AG09309 (cell line): Measurements from ENCODE around the gene LRIT2.
"Not testable (repeated sequence)": the region's sequence is repeated elsewhere in the genome, so short reads cannot be mapped to it uniquely, and the experiment has no call there.

ENCODE experiments used
- DNase-seq: peaks from one replicate; pipeline ENCODE4 v3.0.0-alpha.2; 2010; ENCODE audit warnings: low read depth
- H3K4me3 ChIP-seq: 2 replicates; pipeline ENCODE4 v1.5.1; 2011; ENCODE audit warnings: mild to moderate bottlenecking, low read depth, low read length, moderate library complexity; ENCODE audit not compliant: control insufficient read depth
- CTCF ChIP-seq: IDR thresholded peaks from 2 replicates; pipeline ENCODE4 v1.5.1; 2011; ENCODE audit warnings: mild to moderate bottlenecking, low read depth, low read length, inconsistent platforms; ENCODE audit not compliant: insufficient read depth, control insufficient read depth; ENCODE audit errors: missing control alignments

LRIT2 gene

GRCh38 chr10:84172467-84173356 is 52.6 kb downstream of the LRIT2 start:
- no peak for TF ChIP-seq CTCF
- DNase-seq, result no peak
- H3K4me3 ChIP-seq, result no peak overlapping the region

- DNase-seq, H3K4me3 ChIP-seq: not testable (repeated sequence)
Observed at GRCh38 chr10:84171700-84172466, 53.5 kb downstream of the LRIT2 start.

GRCh38 chr10:84171237-84171636 is 54.1 kb downstream of the LRIT2 start:
- H3K4me3 ChIP-seq, DNase-seq: not testable (repeated sequence)
